SK-N-SH treated with all-trans-retinoic acid at 6 μM for 48 hours (cell line): ENCODE measurements around the gene KAT6B.
"Not testable (repeated sequence)": the region's sequence is repeated elsewhere in the genome, so short reads cannot be mapped to it uniquely, and the experiment has no call there.

Experiments
- PATZ1 ChIP-seq: fragments of 250-450 bp; sonication (Bioruptor Pico); IDR thresholded peaks from 2 replicates; pipeline ENCODE4 v1.8.0; 2020; ENCODE audit warnings: mild to moderate bottlenecking, moderate library complexity, borderline replicate concordance
- ZC3H10 ChIP-seq: fragments of 250-450 bp; sonication (Bioruptor Pico); IDR thresholded peaks from 2 replicates; pipeline ENCODE4 v1.5.1; 2021; ENCODE audit warnings: mild to moderate bottlenecking, moderate library complexity
- ZFP3 ChIP-seq: fragments of 250-450 bp; sonication (Bioruptor Pico); IDR thresholded peaks from 2 replicates; pipeline ENCODE4 v1.5.0; 2020; ENCODE audit warnings: mild to moderate bottlenecking, moderate library complexity

GRCh38 chr10:74781870-74782269 lies 44.5 kb upstream of the KAT6B start:
- not testable (repeated sequence) for TF ChIP-seq PATZ1, ZFP3, ZC3H10 (CRISPR knock-in tag)
